Superior temporal gyrus (tissue), 1 donor: ENCODE measurements around the gene SNORC.

Experiments
- DNase-seq: peaks from one replicate; pipeline ENCODE4 v3.0.0-alpha.2; 2016; ENCODE audit errors: extremely low spot score

Gene SNORC

DNA sequence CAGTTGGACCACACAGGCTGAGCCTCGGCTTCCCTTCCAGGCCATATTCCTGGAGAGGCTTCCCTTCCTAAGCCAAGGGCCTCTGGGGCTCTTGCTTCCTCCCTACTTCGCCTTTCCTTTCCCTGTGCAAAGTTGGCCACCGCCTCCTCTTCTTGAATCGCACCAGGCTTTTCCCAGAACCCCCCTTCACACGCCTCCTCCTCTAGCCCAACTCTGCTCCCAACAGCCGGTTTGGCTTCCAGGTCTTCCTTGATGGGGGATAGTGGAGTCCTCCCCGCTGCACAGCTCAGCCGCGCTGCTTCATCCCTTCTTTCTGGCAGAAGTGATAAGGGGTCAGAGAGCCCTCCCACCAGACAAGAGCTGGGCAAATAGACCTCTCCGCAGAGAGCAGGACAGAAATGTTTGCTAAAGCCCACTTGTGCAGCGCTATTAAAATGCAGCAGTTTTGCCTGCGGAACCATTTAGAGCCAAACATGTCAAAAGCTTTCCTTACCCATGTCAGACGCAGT is 56.4 kb downstream of the SNORC start:
- no peak for DNase-seq

DNA sequence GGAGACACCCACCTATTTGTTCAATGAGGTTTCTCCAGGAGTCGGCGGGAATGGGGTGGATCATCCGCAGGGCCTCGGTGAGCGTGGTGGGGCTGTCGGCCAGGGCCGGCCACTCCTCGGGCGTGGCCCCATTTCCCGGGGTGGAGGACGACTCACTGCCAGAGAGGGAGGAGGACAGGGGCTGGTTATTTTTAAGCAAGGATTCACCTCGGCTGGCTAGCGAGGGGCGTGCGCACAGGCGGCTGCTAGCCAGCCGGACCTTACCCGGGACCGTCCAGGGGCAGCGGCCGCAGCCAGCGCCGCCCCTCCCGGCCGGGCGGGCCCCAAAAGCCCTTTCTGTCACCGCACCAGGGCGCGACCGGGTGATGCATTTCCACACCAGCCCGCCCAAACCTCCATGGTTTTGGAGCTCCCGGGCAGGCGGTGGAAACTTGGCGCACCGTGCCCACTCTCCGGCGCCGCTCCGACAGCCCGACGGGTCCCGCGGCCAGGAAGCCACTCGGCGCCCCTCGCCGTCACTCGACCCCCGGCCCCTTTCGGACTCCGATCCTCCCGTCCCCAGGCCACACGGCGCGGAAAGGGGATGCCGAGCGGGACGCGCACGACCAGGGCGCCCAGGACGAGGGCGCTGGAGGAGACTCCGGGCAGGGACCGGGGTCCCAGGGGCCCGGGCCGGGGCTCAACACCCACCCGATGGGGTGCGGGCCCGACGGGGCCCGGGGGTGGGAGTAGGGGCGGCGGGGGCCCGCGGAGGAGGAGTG is 57.1 kb downstream of the SNORC start:
- no peak for DNase-seq

DNA sequence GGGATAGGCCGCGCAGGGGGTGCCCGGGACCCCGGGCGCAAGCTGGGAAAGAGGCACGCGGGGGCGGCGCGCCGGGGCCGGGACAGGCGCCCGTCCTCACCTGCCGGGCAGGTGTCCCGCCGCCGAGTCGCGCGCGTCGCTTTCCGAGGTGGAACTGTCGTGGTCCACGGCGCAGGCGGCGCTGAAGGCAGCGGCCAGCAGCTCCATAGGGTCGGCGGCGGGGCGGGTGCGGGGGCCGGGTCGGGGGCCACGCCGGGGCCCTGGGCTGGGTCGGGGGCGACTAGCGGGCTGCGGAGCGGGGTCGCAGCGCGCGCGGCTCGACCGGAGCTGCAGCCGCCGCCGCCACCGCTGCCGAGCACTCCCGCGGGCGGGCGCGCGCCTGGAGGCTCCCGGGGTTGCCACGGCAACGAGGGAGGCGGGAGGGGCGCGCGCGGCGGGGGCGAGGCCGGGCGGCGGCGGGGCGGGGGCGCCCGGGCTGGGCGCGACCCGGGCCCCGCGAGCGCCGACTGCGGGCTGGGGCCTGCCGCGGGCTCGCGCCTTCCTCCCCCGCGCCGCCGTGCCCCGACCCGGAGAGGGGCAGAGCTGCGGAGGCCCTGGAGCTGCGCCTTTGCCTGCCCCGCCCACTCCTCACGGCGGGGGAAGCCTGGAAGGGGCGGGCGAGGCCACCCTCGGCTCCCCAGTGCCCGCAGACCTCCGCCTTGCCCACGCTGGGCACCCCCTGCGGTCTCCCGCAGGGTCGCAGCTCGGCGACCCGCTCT is 57.9 kb downstream of the SNORC start:
- DNase-seq, result no peak
